Left ventricle myocardium inferior (tissue), 1 donor: ENCODE data around the gene LANCL2. TPM values are rescaled to one million over a fixed set of nuclear protein-coding genes. Genes with fewer than 3 reads are reported as not detected.
A peak's percentile ranks its signal among the peaks of the same experiment; 100 is the strongest.

Experiments
- DNase-seq: peaks from one replicate; pipeline ENCODE4 v3.0.0-alpha.2; 2020
- H3K27ac ChIP-seq: fragments of 200-600 bp; replicated peaks from 2 replicates; pipeline ENCODE4 v1.8.0; 2021
- H3K27me3 ChIP-seq: fragments of 200-600 bp; 2 replicates; pipeline ENCODE4 v1.8.0; 2021; ENCODE audit warnings: low read depth
- H3K36me3 ChIP-seq: fragments of 200-600 bp; 2 replicates; pipeline ENCODE4 v1.8.0; 2021
- H3K4me1 ChIP-seq: fragments of 200-600 bp; 2 replicates; pipeline ENCODE4 v1.8.0; 2021
- H3K4me3 ChIP-seq: fragments of 200-600 bp; 2 replicates; pipeline ENCODE4 v1.8.0; 2021; ENCODE audit warnings: mild to moderate bottlenecking, moderate library complexity
- H3K9me3 ChIP-seq: fragments of 200-600 bp; replicated peaks from 2 replicates; pipeline ENCODE4 v1.8.0; 2021
- intact Hi-C: fragments of 100-400 bp; cut with micrococcal nuclease; formaldehyde crosslinking; loops from one replicate; pipeline ENCODE4 v1.11.0; 2022
- total RNA-seq: library from RNA; stranded (reverse); fragmentation: NEBNext Ultra II Directional; extraction: Animal tissue kit (Norgen Biotek cat#: 25700); gene quantifications from one replicate; pipeline ENCODE4 v1.2.1, GENCODE V29; 2021
- TF ChIP-seq, protein P1 (sequence below): fragments of 200-600 bp; IDR thresholded peaks from 2 replicates; pipeline ENCODE4 v1.8.0; 2021; ENCODE audit warnings: antibody characterized with exemption, mild to moderate bottlenecking, borderline replicate concordance
- donor health status: DM: no; HTN: yes; CAD: no; lungs with severe emphysema.

The LANCL2 gene
- total RNA-seq, 1 donor from 2014 or later, result 7.9 TPM

- H3K9me3 ChIP-seq, result no peaks in the 10 kb centered on the region
- no peaks in the 10 kb centered on the region for H3K36me3 ChIP-seq
- H3K27me3 ChIP-seq, result no peaks in the 10 kb centered on the region
- TF ChIP-seq, protein P1, sequence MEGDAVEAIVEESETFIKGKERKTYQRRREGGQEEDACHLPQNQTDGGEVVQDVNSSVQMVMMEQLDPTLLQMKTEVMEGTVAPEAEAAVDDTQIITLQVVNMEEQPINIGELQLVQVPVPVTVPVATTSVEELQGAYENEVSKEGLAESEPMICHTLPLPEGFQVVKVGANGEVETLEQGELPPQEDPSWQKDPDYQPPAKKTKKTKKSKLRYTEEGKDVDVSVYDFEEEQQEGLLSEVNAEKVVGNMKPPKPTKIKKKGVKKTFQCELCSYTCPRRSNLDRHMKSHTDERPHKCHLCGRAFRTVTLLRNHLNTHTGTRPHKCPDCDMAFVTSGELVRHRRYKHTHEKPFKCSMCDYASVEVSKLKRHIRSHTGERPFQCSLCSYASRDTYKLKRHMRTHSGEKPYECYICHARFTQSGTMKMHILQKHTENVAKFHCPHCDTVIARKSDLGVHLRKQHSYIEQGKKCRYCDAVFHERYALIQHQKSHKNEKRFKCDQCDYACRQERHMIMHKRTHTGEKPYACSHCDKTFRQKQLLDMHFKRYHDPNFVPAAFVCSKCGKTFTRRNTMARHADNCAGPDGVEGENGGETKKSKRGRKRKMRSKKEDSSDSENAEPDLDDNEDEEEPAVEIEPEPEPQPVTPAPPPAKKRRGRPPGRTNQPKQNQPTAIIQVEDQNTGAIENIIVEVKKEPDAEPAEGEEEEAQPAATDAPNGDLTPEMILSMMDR, result no peak
- no peak for DNase-seq
- intact Hi-C loops, result loop anchor here (10.0 kb wide), 1 partner anchor 155 kb away; no protein-coding TSS in a partner anchor
- H3K4me1 ChIP-seq, result peaks cover 38% of the 10 kb centered on the region
- H3K4me3 ChIP-seq, result no peak overlapping the region
- H3K27ac ChIP-seq, result no peak overlapping the region
These were observed 74.5 kb downstream of the LANCL2 start for GRCh38 chr7:55439627-55440026.

- Histone ChIP-seq H3K27ac (peak overlapping the region; percentile 3), H3K27me3 (no peaks in the 10 kb centered on the region), H3K4me1 (peaks cover 38% of the 10 kb centered on the region), H3K9me3 (no peaks in the 10 kb centered on the region), H3K36me3 (no peaks in the 10 kb centered on the region), H3K4me3 (no peak overlapping the region)
- intact Hi-C loops, result no loop called here
- TF ChIP-seq, protein P1, result no peak
- no peak for DNase-seq
These were observed 75.0 kb downstream of the LANCL2 start for GRCh38 chr7:55440040-55440690.

DNA sequence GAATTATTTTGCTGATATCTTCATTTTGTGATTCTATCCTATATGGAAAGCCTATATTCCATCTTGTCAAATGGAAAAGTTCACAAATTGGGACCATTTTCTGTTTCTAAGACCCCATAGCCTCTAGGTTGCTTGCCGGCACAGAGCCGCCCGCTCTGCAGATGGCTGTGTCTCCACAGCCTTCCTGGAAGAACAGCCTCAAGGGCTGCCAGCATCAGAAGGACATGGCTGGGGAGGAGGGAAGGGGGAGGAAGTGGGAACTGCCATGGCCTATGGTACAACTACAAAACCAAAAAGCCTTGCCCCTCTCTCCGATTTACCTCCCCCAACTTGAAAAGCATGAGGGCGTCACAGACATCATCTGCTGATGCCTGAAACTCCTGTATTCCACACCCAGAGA, 75.9 kb downstream of the LANCL2 start:
- Histone ChIP-seq H3K4me1 (peaks cover 38% of the 10 kb centered on the region), H3K9me3 (no peaks in the 10 kb centered on the region), H3K27ac (no peak overlapping the region), H3K27me3 (no peaks in the 10 kb centered on the region), H3K36me3 (no peaks in the 10 kb centered on the region), H3K4me3 (no peak overlapping the region)
- DNase-seq, result no peak
- TF ChIP-seq, protein P1, result no peak
- intact Hi-C loops, result no loop called here

DNA sequence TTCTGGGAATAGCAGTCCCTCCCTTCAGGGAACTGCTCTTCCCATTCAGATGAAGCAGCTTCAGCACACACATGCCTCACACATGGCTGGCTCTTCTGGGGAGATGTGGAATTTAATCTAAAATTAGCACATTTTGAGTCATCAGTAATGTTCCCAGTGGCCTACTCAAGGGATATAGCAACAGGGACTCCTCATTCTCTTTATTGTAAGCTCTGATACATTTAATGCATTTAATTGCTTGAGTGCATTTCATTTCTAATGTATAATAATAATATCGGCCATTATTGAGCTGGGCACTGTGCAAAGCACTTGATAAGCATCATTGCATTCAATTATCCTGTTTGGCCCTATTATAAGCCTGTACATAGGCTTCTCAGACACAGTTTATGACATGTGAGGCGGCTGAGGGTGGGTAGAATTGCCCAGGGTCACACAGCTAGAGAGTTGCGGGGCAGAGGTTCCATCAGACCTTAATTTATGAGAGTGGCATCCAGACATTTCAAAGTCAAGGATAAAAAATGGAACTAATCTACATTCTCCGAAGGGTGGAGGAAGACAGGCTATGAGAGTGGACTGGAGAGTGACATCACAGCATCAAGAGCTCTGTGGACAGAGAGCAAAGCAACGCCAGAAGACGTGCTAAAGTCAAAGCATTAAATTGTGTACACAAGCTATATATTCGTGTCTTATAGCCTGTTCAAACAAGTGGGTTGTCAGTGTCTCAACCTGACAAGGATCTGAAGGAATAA, 76.8 kb downstream of the LANCL2 start:
- intact Hi-C loops, result no loop called here
- Histone ChIP-seq H3K27me3 (no peaks in the 10 kb centered on the region), H3K27ac (no peak overlapping the region), H3K9me3 (no peaks in the 10 kb centered on the region), H3K4me1 (peaks cover 42% of the 10 kb centered on the region), H3K36me3 (no peaks in the 10 kb centered on the region), H3K4me3 (no peak overlapping the region)
- TF ChIP-seq, protein P1, result no peak
- DNase-seq, result no peak

DNA sequence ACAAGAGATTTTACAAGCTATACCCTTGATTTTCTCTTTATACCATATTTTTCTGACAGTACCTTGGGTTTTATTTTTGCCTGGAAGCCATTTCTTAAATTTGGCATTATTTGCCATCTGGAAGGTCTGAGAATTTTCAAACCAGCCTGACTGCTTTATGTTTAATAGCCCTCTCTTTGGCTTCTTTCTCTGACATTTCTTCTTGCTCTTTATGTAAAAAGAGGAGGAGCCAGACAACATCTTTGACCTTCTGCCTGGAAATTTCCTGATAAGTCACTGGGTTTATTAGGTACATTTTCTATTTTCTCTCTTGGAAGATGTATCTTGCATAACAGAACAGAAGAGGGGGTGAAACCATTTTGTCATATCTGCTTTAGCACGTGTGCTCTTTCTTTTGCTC, 79.6 kb downstream of the LANCL2 start:
- Histone ChIP-seq H3K27ac (no peak overlapping the region), H3K27me3 (peaks cover 15% of the 10 kb centered on the region), H3K4me3 (no peak overlapping the region), H3K36me3 (no peaks in the 10 kb centered on the region), H3K4me1 (peaks cover 28% of the 10 kb centered on the region), H3K9me3 (no peaks in the 10 kb centered on the region)
- no peak for DNase-seq
- intact Hi-C loops, result no loop called here
- TF ChIP-seq, protein P1, result no peak
